GM19324 (cell line): ENCODE measurements around the gene AMOTL1.
"Not testable (repeated sequence)": the region's sequence is repeated elsewhere in the genome, so short reads cannot be mapped to it uniquely, and the experiment has no call there.

ENCODE experiments used
- ATAC-seq: cut with Tn5 transposase; IDR thresholded peaks from one replicate; pipeline ENCODE4 v1.9.1; 2021; ENCODE audit warnings: mild to moderate bottlenecking, moderate library complexity; ENCODE audit not compliant: unreplicated experiment, low FRiP score

Gene AMOTL1

DNA sequence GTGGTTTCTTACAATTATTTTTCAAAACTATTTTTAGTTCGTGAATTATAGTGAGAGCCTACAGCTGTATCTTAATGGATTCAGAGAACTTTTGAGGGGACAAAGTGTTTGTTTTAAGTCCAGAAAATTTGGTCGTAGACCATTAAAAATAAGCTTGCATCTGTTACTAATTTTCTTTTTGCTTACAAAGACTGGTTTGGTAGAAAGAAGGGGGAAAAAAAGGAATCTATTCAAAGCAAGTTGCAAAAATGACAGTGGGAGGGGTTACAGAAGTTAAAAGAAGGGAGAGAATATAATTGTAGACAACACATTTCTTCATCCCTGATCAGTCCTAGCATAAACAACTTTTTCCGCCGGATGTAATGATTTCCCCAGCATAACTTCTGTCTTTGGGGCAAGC lies 72.1 kb downstream of the AMOTL1 start:
- no peak for ATAC-seq

DNA sequence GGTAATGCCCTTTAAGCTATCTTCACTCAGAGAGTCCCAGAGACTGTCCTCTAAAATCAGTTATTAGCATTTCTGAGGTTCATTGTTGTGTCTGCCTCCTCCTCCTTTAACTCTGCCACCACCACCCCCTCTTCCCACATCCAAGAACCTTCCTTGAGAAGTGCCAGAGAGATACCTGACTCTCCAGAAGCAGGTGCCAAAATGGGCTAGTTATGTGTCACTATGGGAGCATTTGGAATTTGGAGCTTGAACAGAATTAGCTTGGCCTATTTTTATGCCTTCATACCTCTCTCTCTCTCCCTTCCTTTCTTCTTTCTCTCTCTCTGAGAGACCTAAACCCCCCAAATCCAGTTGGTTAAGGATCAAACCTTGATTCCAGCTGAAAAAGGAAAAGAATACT lies 75.9 kb downstream of the AMOTL1 start:
- ATAC-seq: no peak

DNA sequence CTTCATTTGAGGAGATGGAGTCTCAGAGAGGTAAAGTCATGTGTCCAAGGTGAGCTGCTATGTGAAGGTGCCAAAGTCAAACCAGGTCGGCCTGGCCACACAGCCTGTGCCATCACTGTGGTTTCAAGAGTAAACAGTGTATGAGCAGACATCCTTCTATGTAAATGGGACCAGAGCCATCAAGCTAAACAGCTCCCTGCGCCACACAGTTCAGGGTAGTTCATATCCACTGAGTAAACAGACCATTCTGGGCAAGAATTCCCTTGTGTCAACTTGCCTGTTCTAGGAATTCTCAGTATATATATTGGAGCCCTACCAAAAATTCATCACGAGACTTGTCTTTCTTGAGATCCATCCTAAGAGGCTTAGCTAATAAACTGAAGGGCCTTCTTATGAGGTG lies 77.5 kb downstream of the AMOTL1 start:
- no peak for ATAC-seq

DNA sequence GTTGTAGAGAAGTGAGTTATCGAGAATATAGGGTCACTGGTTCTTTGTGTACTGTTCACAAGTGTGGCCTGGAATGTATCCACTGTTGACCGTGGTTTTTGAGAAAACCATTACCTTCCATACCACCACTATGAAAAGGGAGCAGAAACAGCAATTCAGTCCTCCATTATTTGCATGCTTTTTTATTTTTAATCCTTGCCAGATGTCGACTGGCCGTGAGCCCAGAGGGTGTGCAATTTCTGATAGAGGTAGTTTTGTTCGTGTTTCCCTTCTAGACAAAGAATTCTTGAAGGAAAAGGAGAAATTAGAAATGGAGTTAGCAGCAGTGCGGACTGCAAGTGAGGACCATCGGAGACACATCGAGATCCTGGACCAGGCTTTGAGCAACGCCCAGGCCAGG lies 81.7 kb downstream of the AMOTL1 start:
- no peak for ATAC-seq

DNA sequence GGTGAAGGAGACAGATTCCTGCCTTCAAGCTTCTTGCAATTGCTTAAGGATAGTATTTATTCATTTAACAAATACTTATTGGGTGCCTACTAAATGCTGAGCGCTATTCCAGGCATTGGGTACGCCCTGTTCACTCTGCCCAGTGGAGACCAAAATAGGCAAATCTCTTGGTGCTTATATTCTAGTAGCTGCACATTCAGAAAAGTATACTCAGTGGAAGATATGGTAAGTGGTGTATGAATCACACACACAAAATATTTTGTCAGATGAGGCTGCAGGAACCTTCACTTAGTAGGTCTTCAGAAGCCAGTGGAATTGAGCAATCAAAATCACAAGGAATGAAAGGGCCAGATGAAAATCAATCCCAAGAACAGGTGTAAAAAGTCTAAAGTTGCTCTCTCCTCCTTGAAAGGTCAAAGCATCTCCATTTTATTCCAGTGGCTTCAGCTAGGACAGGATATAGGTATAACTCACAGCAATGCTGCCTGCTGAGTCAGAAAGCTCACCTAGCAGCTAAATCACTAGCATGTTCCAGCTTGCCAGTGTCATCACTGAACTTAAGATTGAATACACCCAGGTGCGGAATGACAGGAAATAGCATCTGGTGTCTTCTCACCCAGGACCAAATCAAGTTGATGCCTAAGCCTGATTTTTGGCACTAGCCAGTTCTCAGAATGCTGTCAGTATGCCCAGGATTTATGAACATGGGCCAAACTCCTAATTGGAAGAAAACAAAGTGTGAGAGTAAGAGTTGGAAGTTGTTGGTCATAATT lies 83.9 kb downstream of the AMOTL1 start:
- ATAC-seq: no peak

DNA sequence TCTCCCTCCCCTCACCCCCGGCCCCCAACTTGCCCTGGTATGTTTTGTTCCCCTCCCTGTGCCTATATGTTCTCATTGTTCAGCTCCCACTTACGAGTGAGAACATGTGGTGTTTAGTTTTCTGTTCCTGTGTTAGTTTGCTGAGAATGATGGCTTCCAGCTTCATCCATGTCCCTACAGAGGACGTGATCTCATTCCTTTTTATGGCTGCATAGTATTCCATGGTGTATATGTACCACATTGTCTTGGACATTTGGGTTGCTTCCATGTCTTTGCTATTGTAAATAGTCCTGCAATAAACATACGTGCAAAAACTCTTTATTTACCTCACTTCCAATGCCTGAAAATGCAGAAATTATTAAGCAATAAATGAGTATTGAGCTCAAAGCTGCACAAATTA lies 85.1 kb downstream of the AMOTL1 start:
- ATAC-seq: not testable (repeated sequence)

DNA sequence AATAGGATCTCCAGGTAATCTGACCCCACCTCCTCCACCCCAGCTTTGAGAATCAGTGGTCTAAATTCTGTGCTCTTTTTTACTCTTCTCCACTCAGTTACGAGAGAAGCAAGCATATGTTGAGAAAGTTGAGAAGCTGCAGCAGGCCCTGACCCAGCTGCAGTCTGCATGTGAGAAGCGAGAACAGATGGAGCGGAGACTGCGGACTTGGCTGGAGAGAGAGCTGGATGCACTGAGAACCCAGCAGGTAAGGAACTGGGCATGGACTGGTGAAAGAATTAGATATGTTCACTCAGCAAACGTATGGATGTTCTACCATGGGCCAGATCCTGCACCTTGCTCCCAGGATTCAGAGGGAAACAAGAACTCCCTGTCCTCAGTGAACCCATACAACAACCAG lies 85.7 kb downstream of the AMOTL1 start:
- no peak for ATAC-seq

DNA sequence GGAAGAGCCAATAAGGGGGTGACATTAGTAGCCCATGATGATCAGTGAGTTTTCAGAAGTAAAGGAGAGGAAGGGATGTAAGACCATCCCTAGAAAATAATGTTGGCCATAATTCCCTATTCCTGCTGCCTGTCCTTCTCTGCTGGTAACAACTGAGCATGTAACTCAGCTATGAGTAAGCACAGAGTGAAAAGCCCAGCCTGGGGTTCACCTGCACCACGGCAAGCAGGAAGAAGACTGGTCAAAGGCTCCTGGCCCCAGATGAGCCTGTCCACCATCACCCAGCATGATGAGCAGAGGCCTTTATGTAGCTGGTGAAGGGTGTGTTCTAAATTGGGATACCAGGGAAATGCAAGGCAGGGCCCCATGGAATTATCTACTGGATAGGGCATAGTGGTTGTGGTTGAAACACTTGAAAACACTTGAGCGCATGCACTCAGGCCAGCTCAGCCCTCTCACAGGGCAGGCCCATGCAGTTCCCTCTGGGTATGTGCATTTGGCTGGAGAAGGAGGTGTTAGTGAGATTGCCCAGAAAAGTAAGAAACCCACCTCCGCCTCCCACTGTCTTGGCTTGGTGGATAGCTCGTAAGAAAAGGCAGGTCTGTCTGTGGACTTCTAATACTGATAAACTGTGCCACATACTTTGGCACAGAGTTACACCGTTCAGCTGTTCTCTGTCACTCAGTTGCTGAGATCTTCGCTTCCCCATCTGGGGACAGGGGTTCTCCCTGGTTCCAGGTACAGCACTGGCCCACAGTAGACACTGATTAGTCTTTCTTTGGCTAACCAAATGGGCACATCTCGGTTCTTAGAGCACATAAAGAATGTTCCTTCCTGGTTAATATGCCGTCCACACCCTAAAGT lies 86.8 kb downstream of the AMOTL1 start:
- no peak for ATAC-seq

DNA sequence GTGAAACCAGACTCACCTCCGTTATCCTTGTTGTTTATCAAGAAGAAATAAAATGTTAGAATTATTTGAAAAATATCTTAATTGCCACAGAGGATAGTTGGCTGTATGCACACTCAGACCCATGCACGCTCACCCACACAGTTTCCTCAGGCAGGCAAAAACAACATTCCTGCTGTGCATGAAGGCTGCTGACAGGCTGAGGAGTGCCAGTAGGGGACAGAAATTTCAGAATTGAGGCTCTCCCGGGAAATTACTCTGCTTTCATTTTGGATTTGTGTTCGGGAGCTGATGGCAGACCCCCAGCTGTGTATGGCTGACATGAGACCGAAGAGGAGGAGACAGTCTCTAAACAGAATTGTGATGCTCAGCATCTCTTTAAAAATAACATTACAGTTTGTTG lies 87.5 kb downstream of the AMOTL1 start:
- ATAC-seq: no peak

DNA sequence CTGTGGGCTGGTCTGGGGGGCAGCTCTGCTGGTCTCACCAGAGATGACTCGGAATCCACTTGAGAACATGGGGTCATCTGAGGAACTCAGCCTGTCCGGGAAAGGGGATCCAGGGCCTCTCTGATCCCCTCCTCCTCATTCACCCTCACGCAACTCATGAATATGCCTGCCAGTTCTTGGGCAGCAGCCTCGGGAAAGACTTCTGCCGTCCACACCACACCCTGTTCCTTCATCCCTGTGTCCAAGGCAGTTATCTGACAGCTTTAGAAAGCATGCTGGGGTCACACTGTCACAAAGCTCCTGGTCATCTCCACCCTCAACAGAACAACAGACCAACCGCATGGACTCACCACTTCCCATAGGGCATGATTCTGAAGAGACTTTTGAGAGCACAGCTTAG lies 88.3 kb downstream of the AMOTL1 start:
- no peak for ATAC-seq

DNA sequence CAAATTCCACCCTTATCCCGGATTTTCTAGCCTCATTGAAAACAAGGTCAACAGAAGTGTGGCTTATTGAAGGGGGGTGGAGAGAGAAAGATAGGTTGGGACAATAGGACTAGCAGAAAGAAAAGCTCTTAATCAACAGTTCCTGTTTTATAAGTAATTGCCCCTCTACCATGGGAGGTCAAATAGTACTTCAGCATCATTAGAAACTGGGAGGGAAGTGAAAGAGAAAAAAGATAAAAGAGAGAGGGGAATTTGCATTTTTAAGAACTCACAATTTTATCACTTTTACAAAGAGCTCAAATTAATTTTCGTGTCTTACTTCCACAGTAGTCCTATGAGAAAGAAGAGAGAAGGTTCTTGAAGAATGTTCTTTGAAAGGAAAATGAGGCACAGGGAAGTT lies 89.2 kb downstream of the AMOTL1 start:
- ATAC-seq: no peak

DNA sequence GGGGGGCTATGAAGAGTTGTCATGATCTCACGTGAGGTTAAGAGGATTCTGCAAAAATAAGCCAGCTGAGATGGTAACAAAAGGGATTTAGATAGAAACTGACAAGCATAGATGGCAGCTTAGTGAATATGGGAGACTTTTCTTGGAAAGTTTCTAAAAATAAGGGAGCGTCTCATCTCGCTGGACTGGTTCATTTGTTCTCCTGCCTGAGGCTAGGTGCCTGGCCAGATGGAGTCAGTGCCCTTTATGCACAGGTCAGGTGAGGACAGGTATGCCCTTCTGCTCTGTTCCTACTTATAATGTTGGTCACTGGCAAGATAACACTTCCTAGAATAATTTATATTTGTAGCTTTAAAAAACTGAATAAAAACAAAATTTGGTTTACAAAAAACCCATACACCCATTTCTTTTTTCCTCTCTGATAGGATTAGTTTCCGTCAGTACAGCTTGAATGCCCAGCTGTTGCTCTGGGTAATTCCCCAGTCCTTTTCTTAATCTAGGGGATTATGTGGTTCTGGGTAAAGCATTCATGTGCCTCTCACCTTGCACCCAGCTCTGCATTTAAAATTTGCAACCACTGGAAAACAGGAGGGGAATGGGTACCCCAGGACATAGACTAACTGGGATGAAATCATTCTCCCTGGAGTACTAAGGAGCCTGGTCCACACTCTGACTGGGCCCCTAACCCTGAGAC lies 90.0 kb downstream of the AMOTL1 start:
- no peak for ATAC-seq

DNA sequence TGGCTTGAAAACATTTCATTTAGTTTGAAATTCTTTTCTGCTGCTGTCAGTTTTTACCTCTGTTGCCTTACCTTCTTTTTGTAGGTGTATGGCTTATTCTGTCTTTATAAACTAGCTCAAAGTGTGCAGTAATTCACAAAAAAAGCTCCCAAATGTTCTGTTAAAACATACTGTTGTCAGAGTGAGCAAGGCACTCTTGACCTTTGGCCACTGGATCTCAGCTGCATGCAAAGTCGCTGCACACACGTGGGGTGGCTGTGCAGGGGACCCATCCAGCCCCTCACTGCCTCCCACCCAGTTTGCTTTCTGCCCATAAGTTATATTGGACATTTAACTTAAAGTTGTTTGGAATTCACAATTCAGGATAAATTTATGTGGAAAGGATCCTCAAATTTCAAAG lies 92.2 kb downstream of the AMOTL1 start:
- ATAC-seq: no peak

DNA sequence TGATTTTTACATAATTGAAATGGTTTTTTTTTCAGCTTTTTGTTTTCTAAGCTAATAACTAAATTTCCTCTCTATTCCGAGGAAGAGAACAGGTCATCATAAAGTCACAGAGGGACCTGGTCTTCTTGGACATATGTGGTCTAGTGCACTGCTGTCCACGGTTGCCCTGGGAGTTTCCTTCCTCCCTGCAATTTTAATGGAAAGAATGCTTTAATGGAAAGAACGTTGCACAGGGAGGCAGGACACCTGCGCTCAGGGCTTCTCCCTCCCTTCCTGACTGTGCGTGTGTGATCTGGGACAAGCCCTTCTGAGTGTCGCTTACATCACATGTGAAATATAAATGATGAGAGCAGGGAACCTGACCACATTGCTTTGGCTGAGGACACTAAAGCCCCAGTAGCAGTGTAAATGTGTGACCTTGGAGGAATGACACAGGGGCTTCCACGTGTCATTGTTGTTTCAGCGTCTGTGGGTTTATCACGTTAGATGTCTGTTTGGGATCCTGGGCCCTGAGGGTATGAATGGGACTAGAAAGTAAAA lies 93.2 kb downstream of the AMOTL1 start:
- ATAC-seq: no peak

DNA sequence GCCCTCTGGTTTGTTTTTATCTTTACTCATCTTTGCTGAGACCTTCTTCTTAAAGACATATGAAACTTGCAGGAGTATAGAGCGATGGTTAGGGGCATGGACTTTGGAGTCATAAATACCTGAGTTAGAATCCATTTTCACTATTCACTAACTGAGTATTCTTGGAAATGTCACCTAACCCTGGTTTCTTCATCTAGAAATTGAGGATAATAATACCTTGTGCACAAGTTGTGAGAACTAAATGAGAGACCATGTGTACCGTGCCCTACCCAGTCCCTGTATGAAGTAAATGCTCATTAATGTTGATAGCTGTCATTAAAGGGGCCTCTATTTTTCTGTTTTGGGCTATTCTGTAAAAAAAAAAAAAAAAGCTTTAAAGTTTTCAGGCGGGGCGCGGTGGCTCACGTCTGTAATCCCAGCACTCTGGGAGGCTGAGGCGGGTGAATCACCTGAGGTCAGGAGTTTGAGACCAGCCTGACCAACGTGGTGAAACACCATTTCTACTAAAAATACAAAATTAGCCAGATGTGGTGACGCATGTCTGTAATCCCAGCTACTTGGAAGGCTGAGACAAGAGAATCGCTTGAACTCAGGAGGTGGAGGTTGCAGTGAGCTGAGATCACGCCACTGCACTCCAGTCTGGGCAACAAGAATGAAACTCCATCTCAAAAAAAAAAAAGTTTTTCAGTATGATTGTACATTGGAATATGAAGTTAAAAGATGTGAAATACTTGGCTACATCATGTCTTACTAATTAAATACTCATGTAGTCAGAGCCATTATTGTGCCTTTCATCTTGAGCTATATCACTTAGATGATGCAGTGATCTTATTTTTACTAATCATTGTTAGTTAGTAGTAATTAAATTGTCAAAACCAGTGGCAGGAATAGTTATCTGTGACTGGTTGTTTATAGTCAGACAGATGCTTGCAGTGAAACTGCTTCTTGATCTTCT lies 95.0 kb downstream of the AMOTL1 start:
- no peak for ATAC-seq

DNA sequence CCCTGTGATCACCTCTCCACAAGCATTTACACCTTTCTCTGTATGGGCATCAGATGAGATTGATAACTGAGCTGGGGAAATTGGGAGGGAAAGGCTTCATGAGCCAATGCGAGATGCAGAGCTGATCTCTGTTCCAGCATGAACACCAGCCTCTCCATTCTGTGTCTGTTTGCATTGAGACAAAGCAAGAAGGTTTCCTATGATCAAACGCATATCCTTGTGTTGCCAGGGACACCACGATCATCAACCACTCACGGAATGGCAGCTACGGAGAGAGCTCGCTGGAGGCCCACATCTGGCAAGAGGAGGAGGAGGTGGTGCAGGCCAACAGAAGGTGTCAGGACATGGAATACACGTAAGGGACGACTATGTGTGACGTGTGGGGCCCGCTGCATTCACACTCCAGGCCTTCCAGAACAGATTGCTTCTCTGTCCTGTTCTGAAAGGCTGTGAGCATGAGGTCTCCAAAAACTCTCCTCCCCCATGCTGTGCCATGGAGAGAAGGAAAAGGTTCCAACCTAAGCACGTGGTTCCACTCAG lies 96.4 kb downstream of the AMOTL1 start:
- no peak for ATAC-seq

DNA sequence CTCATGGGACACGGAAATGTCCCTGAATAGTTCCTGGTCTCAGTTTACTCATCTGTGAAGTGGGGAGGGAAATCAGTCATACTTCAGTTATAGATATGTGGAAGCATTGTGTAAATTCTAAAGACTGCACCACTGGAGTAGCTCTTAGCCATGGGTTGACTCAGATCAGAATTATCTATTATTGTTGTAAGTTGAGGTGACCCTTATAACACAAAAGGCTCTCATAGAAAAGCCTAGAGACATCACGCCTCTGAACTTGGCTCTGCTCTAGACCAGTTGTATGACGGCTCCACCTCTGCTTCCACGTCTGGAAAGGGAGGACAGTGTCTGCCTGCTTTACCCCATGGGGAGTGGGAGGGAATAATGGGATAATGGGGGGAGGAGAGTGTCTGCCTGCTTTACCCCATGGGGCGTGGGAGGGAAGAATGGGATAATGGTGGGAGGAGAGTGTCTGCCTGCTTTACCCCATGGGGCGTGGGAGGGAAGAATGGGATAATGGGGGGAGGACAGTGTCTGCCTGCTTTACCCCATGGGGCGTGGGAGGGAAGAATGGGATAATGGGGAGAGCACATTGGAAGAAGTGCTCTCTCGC lies 98.2 kb downstream of the AMOTL1 start:
- no peak for ATAC-seq

DNA sequence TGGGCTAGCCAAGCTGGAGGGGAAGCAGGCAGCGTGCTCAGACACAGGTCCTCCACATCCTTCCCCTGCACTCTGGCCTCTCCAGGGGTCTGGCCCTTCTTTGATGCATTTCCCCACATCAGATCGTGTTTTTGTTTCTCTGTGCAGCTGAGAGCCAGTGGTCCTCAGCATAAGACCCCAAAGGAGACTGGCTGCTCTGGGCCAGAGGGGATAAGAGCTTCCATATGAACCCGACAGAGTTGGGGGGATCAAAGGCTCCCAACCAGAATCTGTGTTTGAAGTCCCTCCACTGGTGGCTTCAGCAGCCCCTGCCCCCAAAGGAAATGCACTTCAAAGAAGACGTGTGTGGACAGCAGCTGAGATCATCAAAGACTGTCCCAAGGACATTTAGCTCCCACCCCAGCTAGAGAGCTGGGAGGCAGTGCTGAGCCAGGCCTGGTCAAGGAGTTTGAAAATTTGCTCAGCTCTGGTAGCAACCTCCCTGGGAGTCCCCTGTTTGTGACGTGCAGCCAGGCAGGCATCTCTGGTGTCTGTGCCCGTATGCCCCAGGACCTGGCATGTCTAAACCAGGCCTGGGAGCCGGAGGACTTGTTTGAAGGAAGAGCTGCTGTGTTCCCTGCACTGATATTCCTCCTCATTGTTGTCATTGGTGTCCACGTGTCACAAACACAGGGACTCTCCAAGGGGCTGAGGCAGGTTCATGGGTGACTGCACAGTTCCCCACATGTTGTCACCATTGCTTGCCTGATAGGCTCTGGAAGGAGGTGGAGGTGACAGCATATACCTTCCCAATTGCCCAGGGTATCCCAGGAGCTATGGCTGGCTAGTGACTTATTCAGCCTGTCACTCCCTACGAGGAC lies 99.0 kb downstream of the AMOTL1 start:
- ATAC-seq: no peak
